Upper lobe of right lung (tissue), 1 donor: ENCODE data around the gene RPTOR. TPM values are rescaled to one million over a fixed set of nuclear protein-coding genes. Genes with fewer than 3 reads are reported as not detected.

Source experiments
- ATAC-seq: fragments of 200-7000 bp; cut with Tn5 transposase; one replicate; pipeline ENCODE4 v1.9.1; 2020; ENCODE audit warnings: mild to moderate bottlenecking, moderate library complexity
- DNase-seq: peaks from one replicate; pipeline ENCODE4 v3.0.0-alpha.2; 2020
- H3K27ac ChIP-seq: fragments of 200-600 bp; one replicate; pipeline ENCODE4 v1.8.0; 2022
- H3K27me3 ChIP-seq: fragments of 200-600 bp; one replicate; pipeline ENCODE4 v1.8.0; 2022; ENCODE audit warnings: mild to moderate bottlenecking
- H3K36me3 ChIP-seq: fragments of 200-600 bp; one replicate; pipeline ENCODE4 v1.8.0; 2022
- H3K4me1 ChIP-seq: fragments of 200-600 bp; one replicate; pipeline ENCODE4 v1.8.0; 2022
- H3K4me3 ChIP-seq: fragments of 200-600 bp; one replicate; pipeline ENCODE4 v1.8.0; 2022; ENCODE audit warnings: mild to moderate bottlenecking
- H3K9me3 ChIP-seq: fragments of 200-600 bp; one replicate; pipeline ENCODE4 v1.8.0; 2022
- CTCF ChIP-seq: fragments of 200-600 bp; IDR thresholded peaks from one replicate; pipeline ENCODE4 v1.8.0; 2022; ENCODE audit warnings: antibody characterized with exemption
- intact Hi-C: fragments of 100-400 bp; cut with DNase I; formaldehyde crosslinking; loops from one replicate; pipeline ENCODE4 v1.11.0; 2022
- total RNA-seq: library from RNA; stranded (reverse); fragmentation: NEBNext Ultra II Directional; extraction: Animal tissue kit (Norgen Biotek cat#: 25700); gene quantifications from one replicate; pipeline ENCODE4 v1.2.1, GENCODE V29; 2021
- donor health status: DM: no; HTN: yes; CAD: no; lungs with severe emphysema.

RPTOR gene
- total RNA-seq, 1 donor from 2014 or later = 35.4 TPM

DNA sequence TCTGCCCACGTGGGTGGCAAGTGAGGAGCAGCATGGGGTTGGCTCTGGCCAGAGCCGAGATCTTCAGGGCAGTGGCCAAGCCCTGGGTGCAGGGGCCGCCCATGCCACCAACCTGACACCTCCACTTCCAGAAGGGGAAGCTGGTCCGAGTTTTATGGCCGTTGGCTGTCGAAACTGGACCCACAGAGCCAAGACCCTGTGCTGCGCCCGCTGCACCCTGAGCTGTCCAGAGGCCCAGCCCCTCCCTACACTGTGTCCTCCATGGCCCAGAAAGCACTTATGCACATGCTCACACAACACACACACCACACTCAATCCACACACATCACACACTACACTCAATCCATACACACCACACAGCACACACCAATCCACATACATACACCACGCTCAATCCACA, 33.9 kb upstream of the RPTOR start:
- Histone ChIP-seq H3K27me3 (peaks cover 4% of the 10 kb centered on the region), H3K36me3 (no peaks in the 10 kb centered on the region), H3K4me3 (no peak overlapping the region), H3K4me1 (no peaks in the 10 kb centered on the region), H3K27ac (no peak overlapping the region), H3K9me3 (no peaks in the 10 kb centered on the region)
- ATAC-seq (peak; percentile 15), DNase-seq (no peak)
- intact Hi-C loops = no loop called here
- TF ChIP-seq CTCF = no peak

GRCh38 chr17:80511222-80512180, 33.1 kb upstream of the RPTOR start:
- peaks cover 4% of the 10 kb centered on the region for H3K27me3 ChIP-seq
- H3K4me3 ChIP-seq = no peak overlapping the region
- intact Hi-C loops = no loop called here
- no peaks in the 10 kb centered on the region for H3K4me1 ChIP-seq
- H3K27ac ChIP-seq = no peak overlapping the region
- ATAC-seq (no peak), DNase-seq (no peak)
- H3K9me3 ChIP-seq = no peaks in the 10 kb centered on the region
- H3K36me3 ChIP-seq = no peaks in the 10 kb centered on the region
- TF ChIP-seq CTCF = no peak

- Histone ChIP-seq H3K4me1 (no peaks in the 10 kb centered on the region), H3K27me3 (peaks cover 4% of the 10 kb centered on the region), H3K9me3 (no peaks in the 10 kb centered on the region), H3K4me3 (no peak overlapping the region), H3K27ac (no peak overlapping the region), H3K36me3 (no peaks in the 10 kb centered on the region)
- ATAC-seq = peak; percentile 8
- intact Hi-C loops = no loop called here
- DNase-seq = no peak
- no peak for TF ChIP-seq CTCF
Measured at GRCh38 chr17:80512233-80512632, 32.4 kb upstream of the RPTOR start.

DNA sequence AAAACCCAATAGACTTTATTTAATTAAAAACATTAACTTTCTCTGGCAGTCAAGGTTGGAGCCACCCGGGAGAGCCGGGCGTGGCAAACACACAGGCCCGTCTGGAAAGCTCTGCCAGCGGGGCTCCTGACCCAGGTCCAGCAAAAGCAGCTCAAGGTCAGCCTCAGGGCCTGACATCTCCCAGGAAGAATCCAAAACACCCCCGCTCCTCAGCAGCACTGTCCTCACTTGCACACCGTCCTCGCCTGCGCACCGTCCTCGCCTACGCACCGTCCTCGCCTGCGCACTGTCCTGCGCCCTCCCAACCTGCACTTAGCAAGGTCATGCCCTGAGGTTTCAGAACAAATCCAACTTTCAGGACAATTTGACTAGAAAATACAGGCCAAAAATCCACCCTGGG, 31.4 kb upstream of the RPTOR start:
- H3K4me3 ChIP-seq = no peak overlapping the region
- intact Hi-C loops = no loop called here
- no peaks in the 10 kb centered on the region for H3K9me3 ChIP-seq
- H3K27me3 ChIP-seq = peaks cover 4% of the 10 kb centered on the region
- H3K27ac ChIP-seq = no peak overlapping the region
- H3K4me1 ChIP-seq = no peaks in the 10 kb centered on the region
- DNase-seq = no peak
- H3K36me3 ChIP-seq = no peaks in the 10 kb centered on the region
- no peak for ATAC-seq
- TF ChIP-seq CTCF = no peak

DNA sequence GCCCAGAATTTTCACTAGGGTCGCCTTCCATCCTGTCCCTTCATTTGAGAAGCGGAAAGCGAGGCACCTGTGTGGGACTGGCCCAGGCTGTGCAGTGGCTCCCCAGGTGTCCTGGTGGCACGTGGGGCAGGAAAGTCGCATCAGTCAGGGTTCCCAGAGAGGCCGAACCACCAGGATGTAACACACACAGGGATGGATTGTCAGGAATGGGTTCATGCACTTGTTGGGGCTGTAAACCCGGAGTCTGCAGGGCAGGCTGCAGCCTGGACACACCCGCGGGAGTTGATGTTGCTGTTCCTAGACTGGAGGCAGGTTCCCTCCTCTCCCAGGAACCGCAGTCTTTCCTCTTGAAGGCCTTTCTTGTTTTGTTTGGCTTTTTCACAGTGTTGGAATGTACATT, 30.7 kb upstream of the RPTOR start:
- Histone ChIP-seq H3K4me3 (no peak overlapping the region), H3K4me1 (no peaks in the 10 kb centered on the region), H3K27me3 (peaks cover 4% of the 10 kb centered on the region), H3K9me3 (no peaks in the 10 kb centered on the region), H3K36me3 (no peaks in the 10 kb centered on the region), H3K27ac (no peak overlapping the region)
- ATAC-seq (no peak), DNase-seq (no peak)
- TF ChIP-seq CTCF = no peak
- intact Hi-C loops = no loop called here
